GM21576 (cell line): Measurements from ENCODE around the gene RPL35.

Experiments used
- ATAC-seq: cut with Tn5 transposase; IDR thresholded peaks from one replicate; pipeline ENCODE4 v1.9.1; 2021; ENCODE audit warnings: mild to moderate bottlenecking, moderate library complexity; ENCODE audit not compliant: unreplicated experiment

RPL35 gene

GRCh38 chr9:124861342-124862229 lies at the start of gene RPL35, which contains the start of gene ARPC5L:
Gene RPL35, minus strand, starts transcription at chr9:124861957. Its CDS starts 45 bp downstream, at chr9:124861912.
Gene ARPC5L, plus strand, starts transcription at chr9:124862130. Its CDS starts 7,161 bp downstream, at chr9:124869291.
- peak; percentile 83 for ATAC-seq

DNA sequence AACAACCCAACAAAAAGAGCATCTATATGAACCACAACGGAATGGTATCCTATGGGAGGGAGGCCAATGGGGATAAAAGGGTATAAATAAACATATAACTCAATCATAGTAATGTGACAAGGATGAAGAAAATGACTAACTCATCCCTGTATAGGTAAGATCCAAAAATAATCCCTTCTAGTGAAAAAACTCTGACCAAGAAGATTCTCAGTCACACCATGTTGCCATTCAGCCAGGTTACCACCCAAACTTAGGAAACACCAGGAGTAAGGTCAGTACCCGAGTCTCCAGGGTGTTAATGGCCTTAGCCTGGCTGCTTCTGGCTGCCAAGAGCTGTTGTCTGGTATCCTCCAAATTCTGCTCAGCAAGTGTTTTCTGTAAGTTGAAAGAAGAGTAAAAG lies 46.3 kb upstream of the RPL35 start:
- no peak for ATAC-seq

DNA sequence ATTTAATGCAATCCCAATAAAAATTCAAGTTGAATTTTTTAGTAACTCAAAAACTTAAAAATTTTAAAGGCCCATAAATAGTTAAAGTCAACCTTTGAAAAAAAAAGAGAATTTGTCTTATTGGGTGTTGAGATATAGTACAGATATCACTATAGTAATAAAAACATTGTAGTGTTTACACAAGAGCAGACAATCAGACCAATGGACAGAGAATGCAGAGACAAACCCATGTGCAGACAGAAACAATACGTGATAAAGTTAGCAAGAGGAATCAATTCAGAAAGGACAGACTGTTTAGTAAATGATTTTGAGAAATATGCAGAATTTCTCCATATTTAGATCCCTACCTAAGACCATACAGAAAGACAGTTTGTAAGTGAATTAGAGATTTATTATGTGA lies 45.2 kb upstream of the RPL35 start:
- ATAC-seq, result no peak

- no peak for ATAC-seq
Observed at GRCh38 chr9:124899845-124900244, 38.1 kb upstream of the RPL35 start.

- ATAC-seq, result no peak
Observed at GRCh38 chr9:124897570-124898460, 36.1 kb upstream of the RPL35 start.

DNA sequence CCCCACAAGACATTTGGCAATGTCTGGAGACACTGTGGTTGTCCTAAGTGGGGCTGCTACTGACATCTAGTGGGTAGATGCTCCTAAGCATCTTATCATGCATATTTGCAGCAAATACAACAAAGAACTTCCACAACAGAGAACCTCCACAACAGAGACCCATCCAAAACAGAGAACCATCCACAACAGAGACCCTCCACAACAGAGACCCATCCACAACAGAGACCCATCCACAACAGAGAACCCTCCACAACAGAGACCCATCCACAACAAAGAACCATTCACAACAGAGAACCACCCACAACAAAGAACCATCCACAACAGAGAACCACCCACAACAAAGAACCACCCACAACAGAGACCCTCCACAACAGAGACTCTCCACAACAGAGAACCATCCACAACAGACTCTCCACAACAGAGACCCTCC lies 33.0 kb upstream of the RPL35 start:
- no peak for ATAC-seq

GRCh38 chr9:124894035-124894740 lies 32.4 kb upstream of the RPL35 start:
- ATAC-seq, result no peak

GRCh38 chr9:124890179-124890578 lies 28.4 kb upstream of the RPL35 start:
- ATAC-seq, result no peak

- ATAC-seq, result no peak
Observed at GRCh38 chr9:124889006-124889405, 27.2 kb upstream of the RPL35 start.

DNA sequence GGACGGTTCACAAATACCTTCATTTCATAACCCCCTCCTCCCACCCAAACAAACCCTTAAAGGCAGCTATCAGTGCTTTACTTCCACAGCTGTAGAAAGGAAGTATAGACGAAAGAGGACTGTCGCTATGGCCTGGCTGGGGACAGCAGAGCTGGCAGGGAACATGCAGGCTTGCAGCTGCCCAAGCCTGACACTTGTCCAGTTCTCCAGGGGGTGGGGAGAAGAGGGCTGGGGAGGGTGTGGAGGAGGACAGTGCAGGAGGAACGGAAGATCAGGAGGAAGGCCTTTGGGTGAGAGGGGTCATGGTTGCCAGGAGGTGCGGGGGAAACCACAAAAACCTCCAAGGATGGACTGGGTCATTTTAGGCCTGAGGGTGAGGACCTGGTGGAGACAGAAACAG lies 26.1 kb upstream of the RPL35 start:
- no peak for ATAC-seq

- no peak for ATAC-seq
Observed at GRCh38 chr9:124886866-124887492, 25.2 kb upstream of the RPL35 start.

DNA sequence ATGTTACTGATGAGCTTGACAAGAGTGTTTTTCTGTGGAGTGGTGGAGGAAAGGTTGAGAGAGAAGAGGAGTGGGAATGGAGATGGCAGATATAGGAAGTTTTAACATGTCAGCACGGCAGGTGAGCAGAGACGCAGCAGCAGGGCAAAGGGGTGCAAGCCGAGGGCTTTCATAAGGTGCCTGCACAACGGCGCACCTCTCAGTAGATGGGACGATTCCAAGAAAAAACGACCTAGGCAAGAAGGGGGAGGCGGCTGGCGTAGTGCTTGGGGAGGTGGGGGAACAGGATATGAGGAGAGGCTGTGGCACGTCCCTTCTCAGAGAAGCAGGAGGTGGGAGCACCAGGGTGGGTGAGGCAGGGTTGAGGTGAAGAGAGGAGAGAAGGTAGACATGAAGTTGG lies 24.7 kb upstream of the RPL35 start:
- no peak for ATAC-seq

DNA sequence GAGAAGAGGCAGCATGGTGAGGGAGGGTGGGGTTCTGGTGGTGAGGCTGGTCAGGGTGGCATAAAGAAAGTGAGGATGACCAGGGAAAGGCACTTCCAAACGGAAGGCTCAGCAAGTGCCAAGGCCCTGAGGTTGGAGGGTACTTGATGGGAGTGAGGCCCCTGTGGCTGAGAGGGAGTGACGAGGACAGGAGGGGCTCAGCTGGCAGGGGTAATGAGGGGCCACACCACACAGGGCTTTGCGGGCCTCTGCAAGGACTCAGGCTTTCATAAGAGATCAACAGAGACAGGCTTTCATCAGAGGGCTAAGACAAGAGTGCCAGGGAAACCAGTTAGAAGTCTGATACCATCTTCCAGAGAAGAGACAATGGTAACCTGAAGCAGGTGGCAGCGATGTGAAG lies 23.8 kb upstream of the RPL35 start:
- no peak for ATAC-seq

GRCh38 chr9:124884376-124884775 lies 22.6 kb upstream of the RPL35 start:
- ATAC-seq, result no peak

DNA sequence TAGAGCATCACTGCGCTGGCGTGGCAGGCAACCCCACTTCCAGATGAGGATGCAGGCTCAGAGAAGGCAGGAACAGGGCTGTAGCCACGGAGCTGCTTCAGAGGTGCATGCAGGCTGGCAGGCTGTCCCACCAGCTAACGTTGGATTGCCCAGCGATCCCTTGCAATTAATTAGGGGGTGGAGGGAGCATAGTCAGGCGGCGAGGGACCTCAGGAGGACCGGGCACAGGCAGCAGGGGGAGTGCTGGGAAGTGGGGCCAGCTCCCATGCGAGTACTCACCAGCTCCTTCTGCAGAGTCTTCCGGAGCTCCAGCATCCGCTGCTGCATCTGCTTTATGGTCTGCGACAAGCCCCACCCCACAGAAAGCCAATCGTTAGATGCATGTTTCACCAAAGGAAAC lies 20.5 kb upstream of the RPL35 start:
- ATAC-seq, result no peak

- no peak for ATAC-seq
Observed at GRCh38 chr9:124881138-124881743, 19.5 kb upstream of the RPL35 start.

GRCh38 chr9:124880501-124880900 lies 18.7 kb upstream of the RPL35 start:
- no peak for ATAC-seq

GRCh38 chr9:124879226-124879625 lies 17.5 kb upstream of the RPL35 start:
- no peak for ATAC-seq

- no peak for ATAC-seq
Observed at GRCh38 chr9:124878518-124878917, 16.8 kb upstream of the RPL35 start.

DNA sequence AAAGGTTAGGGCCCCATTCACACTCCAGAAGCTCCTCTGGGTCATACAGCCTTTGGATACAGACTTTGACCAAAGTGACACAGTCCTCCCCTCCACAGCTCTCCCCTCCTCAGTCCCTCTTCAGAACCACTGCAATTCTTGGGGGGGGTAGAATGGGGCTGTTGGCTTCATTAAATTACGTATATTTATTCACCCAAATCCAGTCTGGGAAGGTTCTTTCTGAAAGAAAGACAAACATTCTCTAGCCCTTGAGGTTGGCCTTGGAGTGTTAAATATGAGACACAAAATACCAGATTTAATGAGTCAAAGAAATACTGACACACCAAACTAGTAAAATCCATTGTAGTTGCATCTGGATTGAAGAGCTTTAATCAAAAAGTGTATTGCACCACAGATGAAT lies 16.3 kb upstream of the RPL35 start:
- no peak for ATAC-seq
